ENCODE results near the gene ARHGEF16.

The ARHGEF16 gene

DNA sequence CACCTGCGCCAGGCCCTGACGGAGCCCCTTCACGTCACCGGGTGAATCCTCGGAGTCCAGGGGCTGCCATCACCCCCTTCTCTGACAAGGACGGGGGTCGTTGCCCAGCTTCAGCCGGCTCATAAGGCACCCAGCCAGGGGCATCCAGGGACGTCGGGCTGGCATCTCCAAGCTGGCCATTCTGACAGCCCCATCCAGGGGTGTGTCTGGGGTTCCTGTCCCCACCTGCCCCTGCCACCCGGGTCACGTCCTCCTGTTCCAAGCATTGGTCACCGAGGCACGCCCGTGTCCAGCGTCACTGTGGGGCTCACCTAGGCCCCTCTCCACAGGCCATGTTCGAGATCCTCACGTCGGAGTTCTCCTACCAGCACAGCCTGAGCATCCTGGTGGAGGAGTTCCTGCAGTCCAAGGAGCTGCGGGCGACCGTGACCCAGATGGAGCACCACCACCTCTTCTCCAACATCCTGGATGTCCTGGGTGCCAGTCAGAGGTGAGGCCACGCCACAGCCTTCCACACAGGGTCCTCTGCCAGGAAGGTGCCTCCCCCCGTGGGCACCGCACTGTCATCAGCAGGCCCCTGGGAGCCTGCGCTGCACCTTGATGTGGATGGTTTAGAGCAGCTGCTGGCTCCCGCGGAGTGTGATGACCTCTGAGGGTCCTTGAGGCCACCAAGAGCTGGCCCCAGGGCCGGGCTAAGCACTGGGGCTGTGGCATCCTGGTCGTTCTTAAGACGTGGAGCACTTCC is 14.8 kb downstream of the ARHGEF16 start:
- FAIRE-seq, result no peak

DNA sequence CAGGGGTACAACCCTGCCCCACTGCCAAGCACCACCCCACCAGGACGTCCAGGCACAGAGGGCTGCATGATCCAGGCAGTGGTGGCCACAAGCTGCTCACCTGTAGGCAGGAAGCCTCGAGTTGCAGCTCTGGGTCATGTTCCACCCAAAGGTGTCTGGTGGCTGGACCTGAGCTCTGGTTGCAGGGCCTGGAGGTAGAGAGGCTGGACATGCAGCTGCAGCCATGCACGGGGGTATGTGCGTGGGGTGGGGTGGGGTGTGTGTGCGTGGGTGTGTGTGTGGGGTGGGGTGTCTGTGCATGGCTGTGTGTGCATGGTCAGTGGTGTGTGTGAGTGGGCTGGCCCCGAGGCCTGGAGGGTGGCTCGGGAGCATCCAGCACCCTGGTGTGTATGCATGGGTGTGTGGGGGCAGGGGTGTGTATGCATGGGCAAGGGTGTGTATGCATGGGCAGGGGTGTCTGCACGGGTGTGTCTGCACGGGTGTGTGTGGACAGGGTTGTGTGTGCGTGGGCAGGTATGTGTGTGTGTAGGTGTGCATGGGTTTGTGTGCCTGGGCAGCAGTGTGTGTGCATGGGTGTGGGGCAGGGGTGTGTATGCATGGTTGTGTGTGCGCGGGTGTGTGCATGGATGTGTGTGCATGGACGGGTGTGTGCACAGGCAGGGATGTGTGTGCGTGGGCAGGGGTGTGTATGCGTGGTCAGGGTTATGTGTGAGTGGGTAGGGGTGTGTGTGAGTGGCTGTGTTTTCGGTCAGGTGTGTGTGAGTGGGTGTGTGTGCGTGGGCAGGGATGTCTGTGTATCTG is 15.6 kb downstream of the ARHGEF16 start:
- no peak for FAIRE-seq

DNA sequence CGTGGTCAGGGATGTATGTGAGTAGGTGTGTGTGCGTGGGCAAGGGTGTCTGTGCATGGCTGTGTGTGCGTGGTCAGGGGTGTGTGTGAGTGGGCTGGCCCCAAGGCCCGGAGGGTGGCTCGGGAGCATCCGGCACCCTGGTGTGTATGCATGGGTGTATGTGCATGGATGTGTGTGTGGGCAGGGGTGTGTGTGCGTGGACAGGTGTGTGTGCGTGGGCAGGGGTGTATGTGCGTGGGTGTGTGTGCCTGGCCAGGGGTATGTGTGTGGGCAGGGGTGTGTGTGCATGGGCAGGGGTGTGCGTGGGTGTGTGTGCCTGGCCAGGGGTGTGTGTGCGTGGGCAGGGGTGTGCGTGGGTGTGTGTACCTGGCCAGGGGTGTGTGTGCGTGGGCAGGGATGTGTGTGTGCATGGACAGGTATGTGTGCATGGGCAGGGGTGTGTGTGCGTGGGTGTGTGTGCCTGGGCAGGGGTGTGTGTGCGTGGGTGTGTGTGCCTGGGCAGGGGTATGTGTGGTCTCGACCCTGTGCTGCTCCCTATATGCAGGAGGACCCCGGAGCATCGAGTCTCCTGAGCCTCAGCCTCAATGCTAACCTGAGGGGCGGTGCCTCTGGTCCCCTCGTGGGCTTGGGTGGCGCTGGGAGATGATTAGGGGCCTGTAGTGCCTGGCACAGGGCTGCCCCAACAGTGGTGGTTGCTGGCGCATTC is 16.3 kb downstream of the ARHGEF16 start:
- no peak for FAIRE-seq

DNA sequence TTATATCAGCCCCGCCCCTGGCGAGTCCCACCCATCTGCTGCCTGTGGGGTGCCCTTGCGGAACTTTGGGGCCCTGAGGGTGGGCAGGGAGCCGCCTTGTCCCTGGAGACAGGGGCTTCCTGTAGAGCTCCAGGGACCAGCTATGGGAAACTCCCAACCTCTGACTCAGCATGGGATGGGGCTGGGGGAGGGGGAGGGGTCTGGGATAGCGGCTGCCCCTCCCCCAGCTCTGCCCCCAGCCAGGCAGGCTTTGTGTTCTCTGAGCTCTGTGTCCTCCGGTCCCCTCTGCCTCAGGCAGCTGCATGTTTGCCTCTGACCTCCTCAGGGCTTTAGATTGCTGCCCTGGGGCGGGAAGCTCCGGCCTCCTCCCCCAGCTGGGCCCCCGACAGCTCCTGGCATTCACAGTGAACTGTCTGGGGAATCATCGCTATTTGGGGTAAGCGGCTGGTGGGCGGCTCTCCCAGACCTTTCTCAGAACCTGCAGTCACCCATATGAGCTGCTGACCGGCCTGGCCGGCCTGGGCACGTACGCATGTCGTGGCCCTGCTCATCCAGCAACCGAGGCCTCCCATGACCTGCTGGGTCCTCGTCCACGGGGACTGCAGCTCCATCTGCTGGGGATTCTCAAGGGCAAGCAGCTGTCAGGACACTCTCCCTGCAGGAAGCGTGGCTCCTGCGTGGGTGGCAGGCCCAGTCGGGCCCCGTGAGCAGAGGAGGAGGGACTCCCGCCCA is 17.1 kb downstream of the ARHGEF16 start:
- FAIRE-seq, result no peak

DNA sequence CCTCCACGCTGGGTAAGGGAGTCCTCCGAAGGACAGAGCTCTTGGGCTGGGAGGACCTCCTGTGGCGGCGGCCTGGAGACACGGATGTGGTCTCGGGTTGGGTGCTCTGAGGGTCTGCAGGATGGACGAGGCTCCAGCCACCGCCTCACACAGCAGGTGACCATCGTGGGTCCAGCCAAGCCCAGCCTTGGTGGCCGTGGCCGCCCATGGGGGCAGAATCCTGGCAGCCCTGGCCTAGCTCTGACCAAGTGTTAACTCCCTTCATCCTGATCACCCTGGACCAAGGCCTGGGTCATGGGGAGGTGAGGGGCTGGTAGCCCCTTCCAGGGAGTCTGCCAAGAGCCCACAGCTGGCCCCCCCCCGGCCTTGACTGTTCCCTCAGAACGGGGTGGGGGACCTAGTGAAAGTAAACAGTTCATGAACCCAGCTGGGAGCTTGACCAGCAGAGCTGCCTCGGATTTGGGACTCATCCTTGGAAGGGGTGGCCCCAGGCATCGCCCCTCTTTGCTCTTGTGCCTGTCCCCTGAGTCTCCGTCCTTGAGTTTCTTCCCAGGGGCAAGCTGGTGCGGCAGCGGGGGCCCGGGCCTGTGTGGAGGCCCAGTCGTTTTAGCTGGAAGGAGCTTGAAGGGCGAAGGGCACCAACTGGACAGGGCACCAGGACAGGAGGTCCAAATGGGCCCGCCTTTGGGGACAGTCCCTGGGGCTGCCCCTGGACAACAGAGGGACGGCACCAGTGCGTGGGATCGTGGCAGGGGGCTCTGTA is 17.8 kb downstream of the ARHGEF16 start:
- FAIRE-seq, result no peak

DNA sequence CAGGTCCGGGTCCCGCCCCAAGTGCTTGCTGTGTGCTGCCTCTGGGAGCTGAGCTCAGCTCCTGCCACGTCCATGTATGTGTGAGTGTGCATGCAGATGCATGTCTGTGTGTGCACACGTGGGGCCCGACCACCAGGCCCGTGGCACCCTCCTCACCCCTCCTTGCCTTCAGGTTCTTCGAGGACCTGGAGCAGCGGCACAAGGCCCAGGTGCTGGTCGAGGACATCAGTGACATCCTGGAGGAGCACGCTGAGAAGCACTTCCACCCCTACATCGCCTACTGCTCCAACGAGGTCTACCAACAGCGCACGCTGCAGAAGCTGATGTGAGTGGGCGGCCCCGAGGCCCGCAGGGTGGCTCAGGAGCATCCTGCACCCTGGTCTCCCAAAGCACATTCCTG is 18.4 kb downstream of the ARHGEF16 start:
- no peak for FAIRE-seq

DNA sequence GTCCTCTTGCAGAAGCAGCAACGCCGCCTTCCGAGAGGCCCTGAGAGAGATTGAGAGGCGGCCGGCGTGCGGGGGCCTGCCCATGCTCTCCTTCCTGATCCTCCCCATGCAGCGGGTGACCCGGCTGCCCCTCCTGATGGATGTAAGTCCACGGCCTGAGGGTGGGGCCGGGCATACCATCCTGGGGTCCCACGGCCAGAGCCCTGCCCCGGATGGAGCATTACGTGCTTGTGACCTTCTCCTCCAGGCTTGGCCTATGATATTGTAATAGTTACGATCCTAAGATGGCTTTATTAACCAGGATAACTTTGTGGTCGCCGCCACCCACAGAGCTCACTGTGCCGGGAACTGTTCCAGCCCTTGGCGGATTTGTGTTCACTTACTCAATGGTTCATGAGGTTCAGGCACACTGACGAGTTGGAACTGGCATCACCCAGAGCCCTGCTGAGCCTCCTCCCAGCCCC is 18.9 kb downstream of the ARHGEF16 start:
- no peak for FAIRE-seq

DNA sequence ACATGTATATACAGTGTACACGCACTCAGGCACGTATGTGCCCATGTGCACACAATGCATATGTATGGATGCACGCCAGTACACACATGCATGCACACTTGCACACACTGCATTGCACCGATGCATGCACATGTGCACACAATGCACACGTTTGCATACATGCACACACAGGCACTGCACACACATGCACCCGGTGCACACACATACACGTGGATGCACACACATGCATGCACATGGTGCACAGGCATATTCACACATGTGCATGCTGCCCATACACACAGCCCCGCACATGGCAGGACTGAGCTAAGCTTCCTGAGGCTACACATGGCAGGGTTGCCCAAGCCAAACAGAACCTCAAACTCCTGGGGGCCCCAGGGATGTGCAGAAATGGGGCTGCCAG is 19.6 kb downstream of the ARHGEF16 start:
- FAIRE-seq, result no peak

DNA sequence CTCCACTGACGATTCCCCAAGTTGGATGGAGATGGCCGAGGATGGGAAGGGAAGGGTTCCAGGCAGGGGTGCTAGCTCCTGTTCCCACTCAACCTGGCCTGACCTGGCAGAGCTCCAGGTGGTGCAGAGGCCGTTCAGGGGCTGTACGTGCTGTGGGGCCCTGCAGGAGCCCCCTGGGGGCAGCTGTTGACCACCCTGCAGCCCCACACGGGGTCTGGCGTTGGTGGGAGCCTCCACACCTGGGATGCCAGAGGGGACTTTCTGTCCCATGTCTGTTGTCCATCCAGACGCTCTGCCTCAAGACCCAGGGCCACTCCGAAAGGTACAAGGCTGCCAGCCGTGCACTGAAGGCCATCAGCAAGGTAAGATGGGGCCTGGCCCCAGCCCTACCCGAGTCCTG is 20.0 kb downstream of the ARHGEF16 start:
- FAIRE-seq, result no peak

DNA sequence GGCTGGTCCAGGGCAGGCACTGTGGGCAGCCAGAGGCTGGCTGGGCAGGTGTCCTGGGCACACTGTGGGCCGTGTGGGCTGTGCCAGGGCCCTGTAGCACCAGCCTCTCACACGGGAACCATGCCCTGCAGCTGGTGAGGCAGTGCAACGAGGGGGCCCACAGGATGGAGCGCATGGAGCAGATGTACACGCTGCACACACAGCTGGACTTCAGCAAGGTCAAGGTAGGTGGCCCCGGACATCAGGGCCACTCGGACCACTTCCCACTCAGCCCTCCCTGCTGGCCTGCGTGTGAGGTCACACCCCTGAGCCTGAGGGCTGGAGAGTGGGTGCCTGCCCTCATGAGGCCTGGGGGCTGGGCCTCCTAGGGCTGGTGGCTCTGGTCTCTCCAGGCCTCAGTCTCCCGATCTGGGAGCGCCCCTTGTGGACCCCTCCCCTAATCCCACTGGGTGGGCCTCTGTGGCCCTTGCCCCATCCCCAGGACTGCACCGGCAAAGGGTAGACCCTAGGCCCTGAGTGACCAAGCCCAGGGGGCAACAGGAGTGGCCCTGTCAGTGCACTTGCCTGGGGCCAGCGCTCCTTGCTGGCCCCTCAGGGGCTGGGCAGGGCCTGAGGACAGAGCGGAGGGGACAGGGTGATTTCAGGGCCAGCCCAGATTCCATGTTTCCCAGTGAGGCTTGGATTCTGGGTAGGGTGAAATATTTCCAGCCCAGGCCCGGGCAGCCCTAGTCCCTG is 21.5 kb downstream of the ARHGEF16 start:
- FAIRE-seq, result no peak

DNA sequence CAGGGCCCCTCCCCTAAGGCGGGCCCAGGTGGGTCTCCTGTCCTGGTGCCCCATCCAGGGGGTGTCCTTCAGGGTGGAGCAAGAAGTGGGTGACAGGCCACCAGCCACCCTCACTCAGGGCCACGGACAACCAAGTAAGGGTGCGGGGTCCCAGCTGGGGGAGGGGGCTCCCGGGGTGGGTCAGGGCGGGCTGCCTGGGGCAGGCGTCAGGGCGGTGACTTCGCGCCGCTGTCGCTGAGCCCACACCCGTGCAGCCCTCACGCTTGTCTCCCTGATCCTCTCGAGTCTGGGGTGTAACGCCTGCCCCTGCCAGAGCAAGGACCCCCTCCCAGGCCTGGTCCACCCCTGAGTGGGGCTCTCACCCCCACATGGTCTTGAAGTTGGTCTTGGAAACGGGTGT is 22.2 kb downstream of the ARHGEF16 start:
- FAIRE-seq, result no peak

DNA sequence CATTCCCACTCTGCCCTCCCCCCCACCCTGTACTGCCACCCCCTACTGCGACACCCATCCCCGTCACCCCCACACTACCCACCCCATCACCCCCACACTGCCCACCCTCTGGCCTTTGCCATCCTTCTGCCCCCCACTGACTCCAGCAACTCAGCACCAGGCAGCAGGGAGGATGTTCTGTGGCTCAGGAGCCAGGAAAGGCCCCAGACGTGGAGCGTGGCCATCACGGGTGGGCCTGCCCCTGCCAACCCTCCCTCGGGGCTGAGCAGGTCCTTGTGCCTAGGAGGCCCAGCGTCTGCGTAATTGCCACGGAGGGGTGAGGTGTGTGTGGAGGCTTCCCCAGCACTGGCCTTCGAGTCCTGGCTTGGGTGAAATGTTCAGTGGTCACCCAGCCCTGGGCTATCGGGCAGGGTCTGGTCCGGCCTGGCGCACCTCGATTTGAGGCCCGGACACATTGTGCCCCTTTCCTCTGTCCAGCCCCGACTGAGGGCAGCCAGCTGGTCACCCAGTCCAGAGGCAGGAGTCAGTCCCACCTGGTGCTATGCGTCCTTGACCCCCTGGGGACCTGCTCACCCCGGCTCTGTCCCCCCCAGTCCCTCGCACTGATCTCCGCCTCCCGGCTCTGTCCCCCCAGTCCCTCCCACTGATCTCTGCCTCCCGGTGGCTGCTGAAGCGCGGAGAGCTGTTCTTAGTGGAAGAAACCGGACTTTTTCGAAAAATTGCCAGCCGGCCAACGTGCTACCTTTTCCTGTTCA is 23.0 kb downstream of the ARHGEF16 start:
- no peak for FAIRE-seq

DNA sequence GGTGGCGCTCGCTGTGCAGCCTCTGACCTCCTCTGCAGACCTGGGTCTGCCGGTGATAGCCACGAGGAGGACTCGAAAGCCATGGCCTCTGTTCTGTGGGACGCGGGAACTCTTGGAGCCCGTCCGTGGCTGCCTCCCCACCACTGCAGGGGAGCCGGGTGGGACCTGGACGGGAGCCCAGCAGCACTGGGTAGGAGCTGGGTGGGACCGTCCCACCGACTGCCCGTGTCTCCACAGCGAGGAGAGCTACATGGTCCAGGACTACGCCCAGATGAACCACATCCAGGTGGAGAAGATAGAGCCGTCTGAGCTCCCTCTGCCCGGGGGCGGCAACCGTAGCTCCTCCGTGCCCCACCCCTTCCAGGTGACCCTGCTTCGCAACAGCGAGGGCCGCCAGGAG is 23.7 kb downstream of the ARHGEF16 start:
- no peak for FAIRE-seq

DNA sequence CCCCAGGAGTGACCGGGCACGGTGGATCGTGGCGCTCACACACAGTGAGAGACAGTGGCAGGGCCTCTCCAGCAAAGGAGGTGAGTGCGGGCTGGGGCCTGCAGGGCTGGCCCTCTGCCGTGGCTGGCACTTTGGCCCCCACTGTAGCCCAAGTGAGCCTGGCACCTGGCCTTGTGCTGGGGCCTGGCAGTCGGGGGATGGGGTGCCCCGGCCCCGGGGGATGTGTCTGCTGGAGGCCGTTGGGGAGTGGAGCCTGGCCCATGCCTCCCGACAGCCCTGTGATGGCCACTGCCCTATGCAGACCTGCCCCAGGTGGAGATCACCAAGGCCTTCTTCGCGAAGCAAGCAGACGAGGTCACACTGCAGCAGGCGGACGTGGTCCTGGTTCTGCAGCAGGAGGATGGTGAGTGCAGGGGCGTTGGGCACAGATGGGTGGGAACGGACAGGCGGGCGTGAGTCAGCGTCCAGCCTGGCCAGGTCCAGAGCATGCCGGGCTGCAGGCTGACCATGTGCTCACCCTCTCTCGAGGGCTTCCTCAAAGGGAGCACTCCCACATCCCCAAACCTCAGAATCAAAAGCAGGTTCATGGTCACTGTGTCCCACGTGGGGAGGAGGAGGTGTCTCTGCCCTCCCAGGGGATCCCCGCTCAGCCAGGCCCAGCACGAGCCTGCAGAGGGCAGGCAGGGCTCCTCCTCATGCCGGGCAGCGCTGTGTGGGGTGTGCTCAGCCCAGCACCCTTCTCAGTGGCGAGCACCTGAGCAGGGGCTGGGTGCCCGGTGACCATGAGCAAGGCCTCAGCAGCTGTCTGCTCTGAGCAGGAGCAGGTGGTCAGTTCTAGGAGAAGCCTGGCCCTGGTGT is 25.3 kb downstream of the ARHGEF16 start:
- no peak for FAIRE-seq

DNA sequence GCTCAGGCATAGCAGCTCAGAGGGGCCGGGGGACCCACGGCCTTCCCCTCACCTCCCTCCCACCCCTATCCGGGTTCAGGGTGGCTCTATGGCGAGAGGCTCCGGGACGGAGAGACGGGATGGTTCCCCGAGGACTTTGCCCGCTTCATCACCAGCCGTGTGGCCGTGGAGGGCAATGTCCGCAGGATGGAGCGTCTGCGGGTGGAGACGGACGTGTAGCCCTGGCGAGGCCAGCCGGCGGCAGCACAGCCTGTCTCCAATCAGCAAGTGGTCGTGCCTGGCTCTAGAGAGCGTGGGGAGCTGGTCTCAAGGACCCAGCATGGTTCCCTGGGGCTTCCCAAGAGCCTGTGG is 25.9 kb downstream of the ARHGEF16 start:
- no peak for FAIRE-seq

DNA sequence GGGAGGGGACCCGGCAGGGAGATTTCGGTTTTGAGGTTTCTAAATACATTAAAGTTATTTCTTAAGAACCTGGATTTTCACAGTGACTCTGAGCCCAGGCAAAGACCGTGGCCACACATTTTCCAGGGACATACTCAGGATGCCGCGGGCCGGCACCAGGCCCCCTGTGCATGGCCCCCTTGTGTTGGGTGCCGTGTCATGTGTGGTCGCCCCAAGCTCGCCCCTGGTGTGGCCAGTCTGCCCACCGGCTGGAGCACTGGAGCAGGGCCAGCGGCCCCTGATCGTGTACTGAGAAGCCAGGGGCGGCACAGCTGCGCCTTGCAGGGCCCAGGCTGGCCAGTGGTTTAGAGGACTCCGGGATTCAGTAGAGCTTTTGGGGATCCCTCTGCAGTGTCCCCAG is 26.6 kb downstream of the ARHGEF16 start:
- FAIRE-seq, result no peak

DNA sequence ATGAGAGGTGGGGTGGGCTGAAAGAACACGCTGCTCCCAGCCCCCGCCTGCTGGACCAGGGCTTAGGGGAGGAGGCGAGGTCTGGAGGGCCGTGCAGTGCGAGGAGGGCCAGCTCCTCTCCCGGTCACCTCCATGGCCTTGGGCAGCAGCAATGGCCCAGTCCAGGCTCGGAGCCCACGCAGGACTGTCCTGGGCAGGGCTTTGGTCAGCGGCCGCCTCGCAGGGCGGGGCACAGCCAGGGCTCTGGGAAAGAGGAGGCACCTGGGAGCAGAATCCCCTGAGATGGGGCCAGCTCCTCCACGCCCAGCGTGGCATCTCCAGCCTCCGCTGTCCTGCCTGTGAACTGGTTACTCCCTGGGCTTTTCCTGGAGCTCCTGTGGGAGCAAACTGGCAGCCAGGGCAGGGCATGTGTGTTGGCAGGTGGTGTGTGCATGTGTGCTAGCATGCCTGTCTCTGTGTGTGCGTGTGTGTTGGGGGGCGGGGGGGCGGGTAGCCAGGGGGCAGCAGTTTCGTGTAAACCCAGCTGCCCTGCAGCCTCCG is 27.4 kb downstream of the ARHGEF16 start:
- no peak for FAIRE-seq

DNA sequence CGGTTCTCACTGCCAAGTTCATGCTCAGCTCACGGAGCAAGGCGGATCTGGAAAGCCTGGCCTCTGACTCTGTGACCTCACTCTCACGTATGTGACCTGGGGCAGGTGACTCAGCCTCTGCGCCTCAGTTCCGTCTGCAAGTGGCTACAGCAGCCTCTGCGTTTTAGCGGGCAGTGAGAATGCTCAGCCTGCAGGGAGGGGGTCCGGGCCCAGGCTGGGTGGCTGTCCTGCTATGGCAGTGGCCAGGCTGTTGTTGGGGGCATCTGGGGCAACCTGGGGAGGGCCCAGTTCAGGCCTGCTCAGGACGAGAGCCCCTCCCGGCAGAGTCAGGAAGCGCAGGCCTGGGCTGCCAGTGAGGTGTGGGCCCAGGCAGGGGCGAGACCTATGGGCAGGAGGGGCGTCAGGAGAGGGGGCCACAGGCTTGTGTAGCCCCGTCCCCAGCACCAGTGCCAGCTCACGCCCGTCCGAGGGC is 27.9 kb downstream of the ARHGEF16 start:
- FAIRE-seq, result no peak

DNA sequence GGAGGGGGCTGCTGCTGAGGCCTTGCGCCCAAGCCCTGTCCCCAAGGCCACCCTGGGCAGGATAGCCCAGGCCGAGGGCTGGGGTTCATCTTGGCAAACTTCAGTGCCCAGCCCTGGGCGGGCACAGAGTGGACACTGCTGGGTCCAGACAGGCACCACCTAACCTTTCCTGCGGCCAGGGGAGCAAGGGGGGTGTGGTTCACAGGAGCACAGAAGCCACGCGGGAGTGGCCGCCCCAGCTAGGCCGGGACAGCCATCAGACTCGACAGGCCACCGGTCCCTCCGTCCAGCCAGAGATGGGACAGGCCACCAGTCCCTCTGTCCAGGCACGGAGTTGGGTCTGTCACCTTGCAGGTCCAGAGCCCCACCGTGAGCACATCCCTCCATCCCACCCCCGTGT is 28.9 kb downstream of the ARHGEF16 start:
- FAIRE-seq, result no peak

Data from colon (tissue), 2 donors.